Activated T-helper 17 cell treated with anti-CD3 and anti-CD28 coated beads, Interleukin-2, amount 50 U/mL, for 72 hours (primary cell): ENCODE results near the gene NDUFB8. TPM values are rescaled to one million over a fixed set of nuclear protein-coding genes. Genes with fewer than 3 reads are reported as not detected.
A peak's percentile ranks its signal among the peaks of the same experiment; 100 is the strongest.

Experiments used
- ATAC-seq: fragments of 150-1000 bp; cut with Tn5 transposase; replicated peaks from 2 replicates; pipeline ENCODE4 v1.10.0; 2021; ENCODE audit warnings: mild to moderate bottlenecking, moderate library complexity
- H3K27ac Mint-ChIP-seq: one replicate; pipeline ENCODE4 v1.8.0; 2022; ENCODE audit warnings: mixed read lengths
- H3K27me3 Mint-ChIP-seq: one replicate; pipeline ENCODE4 v1.8.0; 2022; ENCODE audit warnings: mixed read lengths
- H3K36me3 Mint-ChIP-seq: one replicate; pipeline ENCODE4 v1.8.0; 2022; ENCODE audit warnings: low read depth, mild to moderate bottlenecking, mixed read lengths
- H3K4me1 Mint-ChIP-seq: one replicate; pipeline ENCODE4 v1.8.0; 2022; ENCODE audit warnings: mixed read lengths
- H3K4me3 Mint-ChIP-seq: one replicate; pipeline ENCODE4 v1.8.0; 2022; ENCODE audit warnings: mild to moderate bottlenecking, mixed read lengths
- H3K9me3 Mint-ChIP-seq: one replicate; pipeline ENCODE4 v1.8.0; 2022; ENCODE audit warnings: mixed read lengths
- total RNA-seq, 2 donors: library from RNA; stranded (reverse); gene quantifications; one replicate each; pipeline ENCODE4 v1.2.3, GENCODE V29; 2022

The NDUFB8 gene
- total RNA-seq, 2 donors from 2014 or later = 350 to 380 TPM

DNA sequence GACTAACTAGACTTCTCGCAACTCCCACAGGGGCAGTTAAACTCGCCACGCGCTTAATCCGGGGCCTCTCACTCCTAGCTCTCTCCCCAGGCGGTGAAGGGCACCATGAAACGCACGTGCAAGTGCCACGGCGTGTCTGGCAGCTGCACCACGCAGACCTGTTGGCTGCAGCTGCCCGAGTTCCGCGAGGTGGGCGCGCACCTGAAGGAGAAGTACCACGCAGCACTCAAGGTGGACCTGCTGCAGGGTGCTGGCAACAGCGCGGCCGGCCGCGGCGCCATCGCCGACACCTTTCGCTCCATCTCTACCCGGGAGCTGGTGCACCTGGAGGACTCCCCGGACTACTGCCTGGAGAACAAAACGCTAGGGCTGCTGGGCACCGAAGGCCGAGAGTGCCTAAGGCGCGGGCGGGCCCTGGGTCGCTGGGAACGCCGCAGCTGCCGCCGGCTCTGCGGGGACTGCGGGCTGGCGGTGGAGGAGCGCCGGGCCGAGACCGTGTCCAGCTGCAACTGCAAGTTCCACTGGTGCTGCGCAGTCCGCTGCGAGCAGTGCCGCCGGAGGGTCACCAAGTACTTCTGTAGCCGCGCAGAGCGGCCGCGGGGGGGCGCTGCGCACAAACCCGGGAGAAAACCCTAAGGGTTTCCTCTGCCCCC is 47.4 kb downstream of the NDUFB8 start:
- Mint-ChIP-seq H3K27ac (no peak overlapping the region), H3K27me3 (peaks cover 18% of the 10 kb centered on the region), H3K36me3 (peaks cover 22% of the 10 kb centered on the region), H3K9me3 (no peaks in the 10 kb centered on the region), H3K4me1 (peaks cover 9% of the 10 kb centered on the region), H3K4me3 (peak overlapping the region; percentile 81)
- peak; percentile 72 for ATAC-seq

DNA sequence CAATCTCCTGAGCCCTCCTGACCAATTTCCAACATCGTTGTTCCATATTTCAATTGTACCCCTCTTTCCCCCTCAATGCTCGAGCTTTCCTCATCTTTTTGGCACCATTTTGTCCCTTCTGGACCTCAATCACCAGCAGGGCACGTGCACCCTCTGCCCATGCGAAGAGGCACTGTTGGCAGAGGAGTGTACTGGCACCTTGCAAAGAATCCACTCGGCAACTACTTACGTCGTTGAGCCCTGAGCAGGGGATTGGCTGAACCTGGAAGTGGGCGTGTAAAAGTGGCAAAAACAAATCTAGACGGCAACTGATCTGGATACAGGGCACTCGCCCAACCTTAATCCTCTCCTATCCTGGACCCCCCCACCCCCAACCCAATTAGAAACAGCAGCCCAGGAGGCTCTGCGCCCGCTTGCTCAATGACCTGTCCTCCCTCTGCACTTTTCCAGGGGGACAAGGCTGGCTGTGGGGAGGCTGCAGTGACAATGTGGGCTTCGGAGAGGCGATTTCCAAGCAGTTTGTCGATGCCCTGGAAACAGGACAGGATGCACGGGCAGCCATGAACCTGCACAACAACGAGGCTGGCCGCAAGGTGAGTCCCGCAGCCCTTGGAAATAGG is 48.1 kb downstream of the NDUFB8 start:
- Mint-ChIP-seq H3K4me1 (peaks cover 9% of the 10 kb centered on the region), H3K27ac (no peak overlapping the region), H3K9me3 (no peaks in the 10 kb centered on the region), H3K36me3 (peaks cover 15% of the 10 kb centered on the region), H3K27me3 (peaks cover 18% of the 10 kb centered on the region), H3K4me3 (peak overlapping the region; percentile 81)
- ATAC-seq = peak; percentile 95

- H3K27ac Mint-ChIP-seq = no peak overlapping the region
- no peaks in the 10 kb centered on the region for H3K36me3 Mint-ChIP-seq
- H3K9me3 Mint-ChIP-seq = no peaks in the 10 kb centered on the region
- H3K27me3 Mint-ChIP-seq = peaks cover 18% of the 10 kb centered on the region
- no peak overlapping the region for H3K4me3 Mint-ChIP-seq
- peaks cover 9% of the 10 kb centered on the region for H3K4me1 Mint-ChIP-seq
- no peak for ATAC-seq
Measured at GRCh38 chr10:100480002-100480401, 49.7 kb downstream of the NDUFB8 start.

- no peak overlapping the region for H3K4me3 Mint-ChIP-seq
Measured at GRCh38 chr10:100479037-100479436, 50.6 kb downstream of the NDUFB8 start.

GRCh38 chr10:100477970-100478369 is 51.7 kb downstream of the NDUFB8 start:
- Mint-ChIP-seq H3K27me3 (peaks cover 18% of the 10 kb centered on the region), H3K36me3 (no peaks in the 10 kb centered on the region), H3K27ac (no peak overlapping the region), H3K4me3 (no peak overlapping the region), H3K9me3 (no peaks in the 10 kb centered on the region), H3K4me1 (peaks cover 9% of the 10 kb centered on the region)
- no peak for ATAC-seq

More at GRCh38 chr10:100479037-100479436, 50.6 kb downstream of the NDUFB8 start:
- H3K4me1 Mint-ChIP-seq = peaks cover 9% of the 10 kb centered on the region
- ATAC-seq = no peak
- no peak overlapping the region for H3K27ac Mint-ChIP-seq
- H3K36me3 Mint-ChIP-seq = no peaks in the 10 kb centered on the region
- no peaks in the 10 kb centered on the region for H3K9me3 Mint-ChIP-seq
- H3K27me3 Mint-ChIP-seq = peaks cover 18% of the 10 kb centered on the region

Other genes with a start within 250 kb of the NDUFB8 start
- 10 to 100 TPM; 54.1 to 59.3 TPM for gene BLOC1S2, start 243.2 kb downstream of the NDUFB8 start, total RNA-seq
- under 1 TPM; 0.30 to 0.66 TPM for gene PKD2L1, start 199.6 kb downstream of the NDUFB8 start, total RNA-seq
- 100 to 1,000 TPM in 1 of 2 donors, 10 to 100 TPM in 1; 99.1 to 160 TPM for gene SCD, start 182.6 kb downstream of the NDUFB8 start, total RNA-seq
- under 1 TPM; 0.11 to 0.16 TPM for gene WNT8B, start 66.9 kb downstream of the NDUFB8 start, total RNA-seq
- gene SEC31B, start 10.0 kb downstream of the NDUFB8 start, total RNA-seq = 100 to 1,000 TPM in 1 of 2 donors, 10 to 100 TPM in 1; 67.0 to 127 TPM
- 10 to 100 TPM; 53.3 to 60.2 TPM for gene HIF1AN, start 6.1 kb upstream of the NDUFB8 start, total RNA-seq
- under 1 TPM in 1 of 2 donors, not detected in 1; 0.16 TPM for gene PAX2, start 215.7 kb upstream of the NDUFB8 start, total RNA-seq